GM04504 (cell line): Measurements from ENCODE around the gene CNPY1.

Experiments used
- DNase-seq: peaks from one replicate; pipeline ENCODE4 v3.0.0-alpha.2; 2012; ENCODE audit warnings: low read depth

The CNPY1 gene

DNA sequence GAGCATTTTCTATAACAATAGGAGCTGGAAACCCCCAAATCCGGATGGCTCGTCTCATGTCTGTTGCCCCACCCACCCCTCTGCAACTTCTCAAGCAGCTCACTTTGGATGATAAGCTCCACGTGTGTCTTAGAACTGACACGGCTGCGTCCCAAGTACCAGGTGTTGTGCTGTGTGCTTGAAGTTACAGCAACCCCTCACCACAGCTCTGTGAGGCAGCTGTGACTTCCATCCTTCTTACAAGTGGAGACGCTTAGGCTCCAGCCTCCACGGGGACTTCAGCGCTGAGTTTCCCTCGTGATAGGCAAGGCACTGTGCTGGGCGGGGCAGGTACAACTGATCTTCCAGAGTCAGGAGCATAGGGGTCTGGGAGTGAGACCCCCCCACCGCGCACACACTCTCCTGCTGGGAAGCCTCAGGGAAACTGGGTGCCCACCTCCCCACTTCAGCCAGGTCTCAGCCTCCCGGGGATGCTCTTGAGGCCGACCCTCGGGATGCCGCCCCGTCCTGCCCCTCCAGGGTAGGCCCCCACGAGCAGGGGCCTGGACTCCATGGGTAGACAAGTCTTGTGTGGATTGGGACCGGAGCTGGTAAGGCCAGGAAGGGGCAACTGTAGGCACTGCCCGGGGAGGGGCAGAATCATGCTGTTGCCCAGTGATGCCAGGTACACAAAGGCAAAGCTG, 57.1 kb downstream of the CNPY1 start:
- no peak for DNase-seq

- DNase-seq: no peak
Measured at GRCh38 chr7:155488483-155489127, 57.8 kb downstream of the CNPY1 start.

DNA sequence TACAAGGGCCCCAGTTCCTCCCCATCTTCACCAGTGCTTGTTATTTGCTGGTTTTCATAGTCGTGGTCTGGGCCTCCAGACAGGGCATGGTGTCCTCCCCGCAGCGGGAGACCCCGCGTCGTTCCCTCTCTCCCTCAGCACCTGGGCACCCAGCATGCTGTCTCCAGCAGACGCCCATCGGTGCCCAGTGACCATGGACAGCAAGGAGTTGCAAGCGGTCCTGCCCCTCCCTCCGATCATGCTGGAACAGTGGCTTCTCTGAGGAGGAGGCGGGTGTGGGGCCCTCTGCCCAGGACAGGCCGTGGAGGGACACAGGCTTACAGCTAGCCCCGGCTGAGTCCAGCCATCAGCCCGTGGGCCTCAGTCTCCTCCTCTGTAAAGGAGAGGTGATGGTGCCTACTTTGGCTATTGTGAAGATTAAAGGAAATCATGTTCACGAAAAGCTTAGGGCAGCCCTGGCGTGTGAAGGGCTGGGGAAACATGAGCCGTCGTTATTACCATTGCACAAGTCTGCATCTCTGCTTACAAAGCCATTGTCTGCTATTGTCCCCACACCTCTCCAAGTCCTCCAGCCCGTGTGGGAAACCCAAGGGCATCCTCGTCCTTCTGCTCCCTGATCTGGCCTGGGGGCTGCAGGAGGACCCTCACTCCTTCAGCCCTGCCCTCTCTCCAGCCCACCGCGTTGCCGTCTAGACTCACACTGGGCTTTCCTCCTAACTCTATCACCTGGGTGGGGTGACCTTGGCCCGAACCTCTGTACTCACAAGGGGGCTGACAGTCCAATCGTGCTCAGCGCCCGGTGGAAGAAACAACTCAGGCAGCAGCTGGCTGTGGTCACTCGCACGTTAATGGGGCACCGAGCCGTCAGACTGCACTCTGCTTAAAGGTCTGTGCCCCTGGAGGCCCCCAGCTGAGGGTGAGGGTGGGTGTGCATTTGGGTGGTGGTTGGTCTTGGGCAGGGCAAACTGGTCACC, 58.6 kb downstream of the CNPY1 start:
- no peak for DNase-seq

DNA sequence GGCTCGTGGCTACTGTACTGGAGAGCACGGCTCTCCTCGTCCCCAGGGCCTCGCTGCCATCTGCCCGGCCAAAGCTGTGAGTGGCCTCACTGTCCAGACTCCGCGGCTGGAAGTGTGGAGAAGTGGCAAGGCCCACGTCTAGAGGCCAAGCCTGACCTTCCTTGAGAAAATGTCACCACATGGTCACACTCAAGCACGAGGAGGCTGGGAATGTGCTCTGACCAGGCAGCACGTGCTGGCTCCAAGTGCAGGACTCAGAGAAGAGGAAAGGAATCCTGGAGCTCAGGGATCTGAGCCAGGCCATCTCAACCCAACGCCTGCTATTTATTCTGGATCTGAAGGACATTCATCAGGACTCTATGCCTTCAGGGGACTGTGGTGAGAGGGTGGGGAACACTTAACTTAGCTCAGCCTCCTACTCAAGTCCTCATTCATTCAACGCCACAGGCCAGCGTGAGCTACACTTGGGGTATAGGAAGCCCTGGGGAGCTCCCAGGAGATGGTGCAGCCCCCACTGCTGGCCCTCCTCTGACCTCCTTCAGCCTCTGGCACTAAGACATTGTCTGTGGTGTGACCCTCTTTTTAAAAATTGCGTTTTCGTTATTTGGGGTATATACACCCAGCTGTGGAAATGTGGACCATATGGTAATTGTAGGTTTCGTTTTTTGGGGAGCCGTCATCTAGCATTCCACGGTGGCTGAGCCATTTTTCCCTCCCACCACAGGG, 59.4 kb downstream of the CNPY1 start:
- no peak for DNase-seq

- no peak for DNase-seq
Measured at GRCh38 chr7:155484483-155485399, 61.6 kb downstream of the CNPY1 start.

GRCh38 chr7:155483868-155484325, 62.5 kb downstream of the CNPY1 start:
- DNase-seq: no peak

GRCh38 chr7:155483245-155483644, 63.1 kb downstream of the CNPY1 start:
- no peak for DNase-seq

- DNase-seq: no peak
Measured at GRCh38 chr7:155482511-155483183, 63.7 kb downstream of the CNPY1 start.

DNA sequence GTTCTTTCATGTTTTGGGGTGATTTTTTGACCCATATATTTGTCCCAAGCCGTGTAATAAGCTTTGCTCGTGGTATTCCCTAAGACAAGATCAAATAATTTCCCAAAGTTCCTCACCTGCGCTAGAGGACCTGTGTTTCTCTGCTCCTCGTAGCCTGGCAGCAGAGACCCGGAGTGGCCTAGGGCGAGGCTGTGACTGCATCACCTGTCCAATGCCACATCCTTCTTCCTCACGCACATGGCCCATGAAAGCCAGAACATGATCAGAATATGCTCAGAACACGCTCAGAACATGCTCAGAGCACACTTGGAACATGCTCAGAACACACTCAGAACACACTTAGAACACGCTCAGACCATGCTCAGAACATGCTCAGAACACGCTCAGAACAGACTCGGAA, 64.6 kb downstream of the CNPY1 start:
- no peak for DNase-seq

DNA sequence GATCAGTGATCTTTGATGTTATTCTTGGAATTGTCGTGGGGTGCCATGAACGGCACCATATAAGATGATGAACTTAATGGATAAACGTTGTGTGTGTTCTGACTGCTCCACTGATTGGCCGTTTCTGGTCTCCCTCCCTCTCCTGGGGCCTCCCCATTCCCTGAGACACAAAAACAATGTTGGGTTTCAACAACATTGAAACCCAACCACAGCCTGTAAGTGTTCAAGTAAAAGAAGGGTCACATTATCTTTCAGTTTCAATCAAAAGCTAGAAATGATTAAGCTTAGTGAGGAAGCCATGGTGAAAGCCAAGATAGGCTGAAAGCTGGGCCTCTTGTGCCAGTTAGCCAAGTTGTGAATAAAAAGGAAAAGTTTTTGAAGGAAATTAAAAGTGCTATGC, 68.9 kb downstream of the CNPY1 start:
- DNase-seq: no peak

- no peak for DNase-seq
Measured at GRCh38 chr7:155471718-155472117, 74.6 kb downstream of the CNPY1 start.

DNA sequence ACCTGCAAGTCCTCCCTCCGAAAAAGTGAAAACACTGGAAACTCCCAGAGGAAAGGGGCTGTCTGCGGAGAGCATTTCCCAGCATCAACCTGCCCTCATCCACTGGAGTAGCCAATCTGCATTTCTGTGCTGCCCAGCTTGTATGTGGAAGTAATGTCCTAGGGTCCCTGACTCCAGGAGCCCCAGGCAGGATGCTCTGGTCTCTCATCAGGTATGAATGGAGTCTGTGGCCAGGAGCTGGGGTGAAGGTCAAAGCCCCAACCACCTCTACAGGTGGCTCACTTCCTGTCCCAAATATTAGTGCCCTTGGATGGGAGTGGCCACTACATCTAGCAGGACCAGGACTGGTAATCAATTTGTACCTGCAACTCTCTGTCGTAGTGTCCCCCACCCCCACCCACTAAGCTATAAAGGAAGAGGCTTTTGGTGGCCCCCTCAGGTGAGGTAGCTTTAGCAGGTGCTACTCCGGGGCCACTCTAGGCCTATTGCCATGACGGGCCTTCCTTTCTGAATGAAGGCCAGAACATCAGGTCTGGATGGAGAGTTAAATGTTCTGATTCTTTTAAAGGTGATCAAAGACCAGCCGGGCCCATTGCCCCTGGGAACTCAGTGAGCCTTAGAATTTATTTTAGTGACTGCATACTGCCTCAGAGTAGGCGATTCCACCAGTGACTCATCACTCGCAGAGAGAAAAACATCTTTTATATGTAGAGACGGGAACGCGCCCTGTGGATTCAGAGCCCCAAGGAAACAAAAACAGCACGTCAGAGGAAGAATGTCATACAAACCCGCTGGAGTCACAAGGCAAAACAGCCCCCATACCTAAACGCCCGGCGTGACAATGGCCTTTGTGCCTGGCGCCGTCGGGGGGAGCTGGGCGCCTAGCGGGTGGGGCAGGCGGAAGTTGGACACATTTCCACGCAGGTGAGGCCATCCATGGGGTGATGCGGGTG, 75.4 kb downstream of the CNPY1 start:
- no peak for DNase-seq

DNA sequence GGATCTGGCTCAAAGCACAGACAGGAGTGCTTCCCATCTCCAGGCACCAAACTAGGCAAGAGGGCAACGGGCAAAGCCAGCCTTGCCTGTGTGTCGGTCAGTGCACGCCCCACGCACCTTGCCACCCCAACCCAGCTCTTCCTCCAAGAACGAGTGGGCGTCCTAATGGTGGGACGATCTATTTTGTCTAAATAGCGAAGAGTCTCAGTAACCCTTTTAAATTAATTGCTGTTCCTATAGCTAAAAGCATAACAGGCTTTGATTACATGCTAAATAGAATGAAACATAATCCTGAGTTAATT, 76.2 kb downstream of the CNPY1 start:
- no peak for DNase-seq

- DNase-seq: no peak
Measured at GRCh38 chr7:155469311-155470185, 76.8 kb downstream of the CNPY1 start.

- DNase-seq: no peak
Measured at GRCh38 chr7:155468785-155469148, 77.6 kb downstream of the CNPY1 start.

GRCh38 chr7:155467846-155468784, 78.2 kb downstream of the CNPY1 start:
- no peak for DNase-seq
